Endodermal cell (in vitro differentiated cells): ENCODE results near the gene COL6A3. TPM values are rescaled to one million over a fixed set of nuclear protein-coding genes. Genes with fewer than 3 reads are reported as not detected.

ENCODE experiments used
- DNase-seq: peaks from one replicate; pipeline ENCODE4 v3.0.0-alpha.2; 2017
- H3K27ac ChIP-seq: 2 replicates; pipeline ENCODE4 v1.5.1; 2013; ENCODE audit warnings: mild to moderate bottlenecking, low read depth, low read length, moderate library complexity
- H3K27me3 ChIP-seq: 2 replicates; pipeline ENCODE4 v1.6.1; 2013; ENCODE audit warnings: mild to moderate bottlenecking, low read length, moderate library complexity; ENCODE audit not compliant: insufficient read depth, control insufficient read depth, poor library complexity, severe bottlenecking
- H3K36me3 ChIP-seq: 2 replicates; pipeline ENCODE4 v1.7.0; 2013; ENCODE audit warnings: mild to moderate bottlenecking, low read length, moderate library complexity; ENCODE audit not compliant: control insufficient read depth, insufficient read depth
- H3K4me1 ChIP-seq: one replicate; pipeline ENCODE4 v1.7.0; 2013; ENCODE audit warnings: low read length; ENCODE audit not compliant: control insufficient read depth, insufficient read depth
- H3K4me3 ChIP-seq: 2 replicates; pipeline ENCODE4 v1.5.1; 2013; ENCODE audit warnings: mild to moderate bottlenecking, low read length, moderate library complexity
- H3K9ac ChIP-seq: 2 replicates; pipeline ENCODE4 v1.6.1; 2013; ENCODE audit warnings: mild to moderate bottlenecking, low read length, moderate library complexity; ENCODE audit not compliant: poor library complexity, severe bottlenecking; ENCODE audit errors: extremely low read depth
- H3K9me3 ChIP-seq: 2 replicates; pipeline ENCODE4 v1.6.1; 2013; ENCODE audit warnings: mild to moderate bottlenecking, low read length, moderate library complexity; ENCODE audit not compliant: control insufficient read depth
- H3K27ac Mint-ChIP-seq: 2 replicates; pipeline ENCODE4 v1.8.0; 2020; ENCODE audit warnings: mixed read lengths
- H3K27me3 Mint-ChIP-seq: 2 replicates; pipeline ENCODE4 v1.8.0; 2021; ENCODE audit warnings: mild to moderate bottlenecking, mixed read lengths; ENCODE audit not compliant: insufficient read depth
- H3K36me3 Mint-ChIP-seq: 2 replicates; pipeline ENCODE4 v1.8.0; 2020; ENCODE audit warnings: low read depth, mixed read lengths
- H3K4me1 Mint-ChIP-seq: 2 replicates; pipeline ENCODE4 v1.8.0; 2020; ENCODE audit warnings: mixed read lengths
- H3K4me3 Mint-ChIP-seq: 2 replicates; pipeline ENCODE4 v1.8.0; 2020; ENCODE audit warnings: mild to moderate bottlenecking, moderate library complexity, mixed read lengths
- H3K9me3 Mint-ChIP-seq: 2 replicates; pipeline ENCODE4 v1.8.0; 2020; ENCODE audit warnings: mild to moderate bottlenecking, mixed read lengths
- CTCF ChIP-seq: fragments of 200-600 bp; sonication (generic); conservative IDR thresholded peaks from 2 replicates; pipeline ENCODE4 v1.5.0; 2021; ENCODE audit warnings: antibody characterized with exemption, mild to moderate bottlenecking
- WGBS, 2 experiments: methylation state at CpG; one replicate each; pipeline versions ENCODE4 v1.1.5 to v1.1.7; 2013; ENCODE audit warnings: missing lambda C conversion rate in 2 of 2, mixed read lengths in 1 of 2; ENCODE audit not compliant: insufficient coverage in 1 of 2, insufficient read length in 1 of 2; 5-methylcytosine and 5-hydroxymethylcytosine counted together
- total RNA-seq, 2 donors: library from RNA; stranded (reverse); fragmentation: NEBNext Ultra II Directional in 1 of 2; extraction: Animal tissue kit (Norgen Biotek cat#: 25700) in 1 of 2; gene quantifications; 2 replicates in 1 of 2; 3 replicates in 1 of 2; pipeline ENCODE4 v1.2.1, GENCODE V29; 2021

Gene COL6A3
- total RNA-seq, 2 donors from 2014 or later = 0.40 to 1.2 TPM

- no peak overlapping the region for H3K27ac ChIP-seq
- Mint-ChIP-seq H3K27ac (no peak overlapping the region), H3K4me1 (peaks cover 3% of the 10 kb centered on the region)
Measured at GRCh38 chr2:237297421-237298150, 116.4 kb downstream of the COL6A3 start.

GRCh38 chr2:237296756-237297155 lies 117.2 kb downstream of the COL6A3 start:
- TF ChIP-seq CTCF = no peak
- WGBS, 2 experiments = 59% methylated on average over 2 of the region's 2 CpGs; no CpG with 5 or more reads in 1 of the 2 experiments
- Mint-ChIP-seq H3K36me3 (no peaks in the 10 kb centered on the region), H3K4me1 (peaks cover 3% of the 10 kb centered on the region), H3K27ac (no peak overlapping the region), H3K27me3 (no peaks in the 10 kb centered on the region), H3K9me3 (peaks cover 7% of the 10 kb centered on the region), H3K4me3 (no peak overlapping the region)
- Histone ChIP-seq H3K27me3 (no peaks in the 10 kb centered on the region), H3K9ac (no peak overlapping the region), H3K4me1 (no peaks in the 10 kb centered on the region), H3K27ac (no peak overlapping the region), H3K36me3 (no peaks in the 10 kb centered on the region), H3K4me3 (no peak overlapping the region), H3K9me3 (peaks cover under 1% of the 10 kb centered on the region)
- DNase-seq = no peak

More at GRCh38 chr2:237297421-237298150, 116.4 kb downstream of the COL6A3 start:
- H3K27me3 Mint-ChIP-seq = peaks cover 2% of the 10 kb centered on the region
- no peaks in the 10 kb centered on the region for H3K36me3 Mint-ChIP-seq
- no peaks in the 10 kb centered on the region for H3K36me3 ChIP-seq
- no peak overlapping the region for H3K4me3 ChIP-seq
- H3K27me3 ChIP-seq = no peaks in the 10 kb centered on the region
- peaks cover 6% of the 10 kb centered on the region for H3K9me3 ChIP-seq
- DNase-seq = no peak
- no peaks in the 10 kb centered on the region for H3K4me1 ChIP-seq
- H3K4me3 Mint-ChIP-seq = no peak overlapping the region
- no peak overlapping the region for H3K9ac ChIP-seq
- TF ChIP-seq CTCF = no peak
- 79 to 84% methylated on average over 3 to 6 of the region's 6 CpGs for WGBS, 2 experiments
- H3K9me3 Mint-ChIP-seq = peaks cover 15% of the 10 kb centered on the region

- no peak for DNase-seq
- no peaks in the 10 kb centered on the region for H3K4me1 ChIP-seq
- TF ChIP-seq CTCF = no peak
- H3K27me3 ChIP-seq = no peaks in the 10 kb centered on the region
- H3K4me3 Mint-ChIP-seq = no peak overlapping the region
- no peaks in the 10 kb centered on the region for H3K9me3 ChIP-seq
- no peak overlapping the region for H3K4me3 ChIP-seq
- H3K27ac ChIP-seq = no peak overlapping the region
- no peaks in the 10 kb centered on the region for H3K36me3 Mint-ChIP-seq
- H3K36me3 ChIP-seq = no peaks in the 10 kb centered on the region
- no peaks in the 10 kb centered on the region for H3K27me3 Mint-ChIP-seq
- 91 to 95% methylated on average over 6 to 10 of the region's 10 CpGs for WGBS, 2 experiments
- H3K4me1 Mint-ChIP-seq = peaks cover 3% of the 10 kb centered on the region
- H3K9me3 Mint-ChIP-seq = no peaks in the 10 kb centered on the region
- H3K27ac Mint-ChIP-seq = no peak overlapping the region
- no peak overlapping the region for H3K9ac ChIP-seq
Measured at GRCh38 chr2:237295889-237296480, 118.0 kb downstream of the COL6A3 start.
